Raji (cell line): ENCODE data around the gene PLEKHA7.

Experiments
- POLR2A ChIP-seq: IDR thresholded peaks from 2 replicates; pipeline ENCODE4 v1.6.1; 2011; ENCODE audit warnings: low read depth, low read length, control low read depth; ENCODE audit not compliant: insufficient read depth

PLEKHA7 gene

DNA sequence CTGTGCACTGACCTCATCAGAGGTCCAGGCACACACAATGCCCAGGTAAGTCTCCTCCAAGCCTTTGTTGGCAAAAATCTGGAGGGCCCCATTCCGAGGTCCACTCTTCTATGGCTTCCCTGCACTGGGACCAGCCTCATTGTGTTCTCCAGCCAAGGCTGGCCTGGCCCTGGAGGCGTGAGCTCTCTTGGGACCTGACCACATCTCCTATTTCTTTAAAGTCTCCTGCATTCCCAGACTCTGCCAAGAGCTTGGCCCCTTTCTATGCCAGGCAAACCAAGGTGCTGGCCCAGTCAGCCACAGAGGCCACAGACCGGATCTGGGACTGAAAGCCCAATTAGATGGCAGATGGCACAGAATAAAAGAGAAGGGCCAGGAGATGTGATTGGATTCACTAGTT, 220.7 kb downstream of the PLEKHA7 start:
- TF ChIP-seq POLR2A = no peak

- TF ChIP-seq POLR2A = no peak
Observed at GRCh38 chr11:16793009-16793408, 221.2 kb downstream of the PLEKHA7 start.

DNA sequence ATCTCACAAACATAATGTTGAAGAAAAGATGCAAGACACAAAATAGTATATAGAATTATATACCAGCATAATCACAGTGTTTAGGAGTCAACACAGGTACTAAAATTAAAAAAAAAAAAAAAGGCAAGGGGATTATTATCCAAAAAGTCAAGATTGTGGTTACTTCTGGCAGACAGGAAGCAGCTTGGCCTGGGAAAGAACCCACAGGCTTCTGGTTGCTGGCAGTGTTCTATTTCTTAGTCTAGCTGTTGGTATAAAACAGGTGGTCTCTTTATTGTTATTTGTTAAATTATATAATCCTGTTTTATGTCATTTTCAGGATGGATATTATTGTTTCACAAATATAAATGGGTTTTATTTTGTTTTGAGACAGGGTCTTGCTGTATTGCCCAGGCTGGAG, 221.8 kb downstream of the PLEKHA7 start:
- no peak for TF ChIP-seq POLR2A

DNA sequence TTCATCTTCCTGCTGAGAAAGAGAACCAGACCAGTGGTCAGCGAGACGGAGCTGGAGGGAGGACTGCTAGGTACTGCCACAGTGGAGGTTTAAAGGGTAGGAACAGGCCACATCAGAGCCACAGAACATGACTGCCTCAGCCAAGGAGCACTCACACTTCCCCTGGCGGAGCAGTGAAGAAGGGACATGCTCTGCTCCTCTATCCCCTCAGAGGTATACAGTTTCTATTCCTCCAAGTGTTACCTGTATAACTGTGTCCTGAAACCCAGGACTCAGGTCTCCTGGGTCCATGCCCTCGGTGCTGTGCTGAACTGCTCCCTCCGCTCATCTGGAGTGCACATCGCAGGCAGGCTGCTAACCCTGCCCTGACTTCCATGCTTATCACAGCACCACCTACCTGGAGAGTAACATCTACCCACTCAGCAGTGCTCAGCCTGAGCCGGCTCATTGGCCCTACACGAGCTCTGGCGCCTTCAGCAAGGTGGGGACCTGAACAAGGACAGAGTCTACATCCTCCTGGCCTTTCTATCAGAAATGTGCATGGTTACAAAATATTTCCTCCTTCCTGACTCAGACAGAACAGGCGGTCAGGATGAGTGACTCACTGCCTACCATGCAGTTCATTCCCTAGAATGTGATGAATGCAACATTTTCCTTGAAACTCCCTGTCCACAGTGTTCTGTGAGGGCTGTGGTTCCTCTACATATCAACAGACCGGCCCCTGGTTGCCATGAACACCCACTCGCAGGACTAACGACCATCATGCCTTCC, 222.8 kb downstream of the PLEKHA7 start:
- TF ChIP-seq POLR2A = no peak

GRCh38 chr11:16790486-16791190, 223.6 kb downstream of the PLEKHA7 start:
- no peak for TF ChIP-seq POLR2A

GRCh38 chr11:16789560-16790485, 224.4 kb downstream of the PLEKHA7 start:
- no peak for TF ChIP-seq POLR2A

GRCh38 chr11:16789063-16789420, 225.2 kb downstream of the PLEKHA7 start:
- TF ChIP-seq POLR2A = no peak

DNA sequence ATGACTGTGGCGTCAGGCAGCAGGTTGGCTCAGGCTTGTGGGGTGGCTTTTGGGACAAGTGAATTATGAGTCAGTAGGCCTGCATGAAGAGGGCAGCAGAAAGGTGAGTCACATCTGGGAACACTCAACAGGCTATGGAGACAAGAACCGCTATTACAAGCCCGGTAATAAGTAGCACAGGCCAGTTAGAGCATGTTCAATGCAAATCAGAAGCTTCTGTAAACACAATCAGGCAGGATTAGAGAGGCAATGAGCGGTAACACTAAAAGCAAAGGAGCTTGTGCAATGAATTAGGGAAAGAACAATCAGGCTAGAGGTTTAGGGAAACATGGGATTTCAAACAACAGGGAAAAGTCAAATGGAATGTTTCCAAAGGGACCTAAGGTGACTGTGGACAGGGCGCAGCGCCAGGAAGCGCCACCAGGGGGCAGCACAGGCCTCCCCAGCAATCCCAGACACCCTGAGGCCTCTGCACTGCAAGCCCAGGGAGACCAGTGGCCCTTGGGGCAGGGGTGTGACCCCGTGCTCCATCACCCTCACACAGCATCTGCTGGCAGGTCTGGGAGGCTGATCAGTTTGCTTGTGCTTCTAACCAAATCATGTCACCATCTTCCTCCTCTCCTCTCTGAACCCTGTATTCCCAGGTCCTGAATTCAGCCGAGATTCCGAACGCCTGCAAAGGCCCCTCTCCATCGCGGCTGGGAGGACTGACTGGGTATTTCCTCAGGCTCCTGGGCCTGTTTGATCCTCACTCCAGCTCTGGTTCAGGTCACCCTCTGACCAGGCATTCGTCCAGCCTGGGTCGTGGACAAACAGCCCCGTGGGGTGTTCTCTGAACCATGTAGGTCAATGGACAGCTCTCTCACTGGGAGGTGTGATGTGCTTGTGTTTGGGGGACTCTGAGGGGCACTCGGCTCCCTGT, 225.8 kb downstream of the PLEKHA7 start:
- TF ChIP-seq POLR2A = no peak

DNA sequence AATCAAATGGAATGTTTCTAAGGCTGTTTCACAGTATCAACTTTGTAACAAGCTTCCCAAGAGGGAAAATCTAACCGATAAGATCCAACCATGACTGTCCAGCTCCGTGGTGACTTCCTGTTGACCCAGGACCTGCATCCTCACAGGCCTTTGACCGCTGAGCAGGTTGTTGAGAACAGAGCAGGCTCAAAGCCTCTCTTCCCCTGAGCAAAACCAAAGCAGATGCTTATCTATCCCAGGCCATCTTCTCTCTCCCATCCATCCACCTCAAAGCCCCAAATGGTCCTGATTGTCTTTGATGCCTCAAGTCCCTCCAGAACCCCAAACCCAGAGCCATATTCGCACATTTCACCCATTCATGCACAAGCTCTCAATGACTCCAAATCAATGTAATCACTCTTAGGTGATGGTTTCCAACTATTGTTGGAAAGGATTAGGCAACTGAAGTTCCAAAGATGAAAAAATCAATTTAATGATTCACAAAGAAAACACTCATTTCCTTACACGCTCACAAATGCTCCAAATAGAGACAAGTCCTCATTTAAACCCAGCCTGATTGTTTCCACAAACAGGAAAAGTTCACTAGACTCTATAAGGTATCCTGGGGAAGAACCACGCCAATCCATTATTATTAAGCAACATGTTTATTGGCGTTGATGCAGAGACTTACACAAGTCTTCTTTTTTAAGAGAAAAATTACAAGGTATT, 227.0 kb downstream of the PLEKHA7 start:
- TF ChIP-seq POLR2A = no peak

DNA sequence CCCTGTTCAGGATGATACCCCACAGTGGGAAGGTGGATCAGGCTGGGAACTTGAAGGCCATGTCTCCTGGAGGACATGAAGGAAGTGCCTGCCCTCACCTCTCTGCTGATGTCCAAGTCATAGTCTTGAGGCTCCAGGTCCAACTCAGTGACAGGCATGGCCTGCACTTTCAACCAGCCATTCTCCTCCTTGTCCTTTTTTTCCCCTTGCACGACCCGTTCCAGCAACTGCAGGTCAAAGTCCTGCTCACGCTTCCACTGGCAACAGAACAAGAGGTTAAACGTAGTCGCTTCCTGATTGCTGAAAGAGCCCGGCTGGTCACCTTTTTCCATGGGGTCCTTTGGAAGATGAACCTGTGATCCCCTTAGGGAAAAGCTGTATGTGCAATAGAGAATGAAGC, 228.1 kb downstream of the PLEKHA7 start:
- no peak for TF ChIP-seq POLR2A

GRCh38 chr11:16785520-16786128, 228.6 kb downstream of the PLEKHA7 start:
- no peak for TF ChIP-seq POLR2A

DNA sequence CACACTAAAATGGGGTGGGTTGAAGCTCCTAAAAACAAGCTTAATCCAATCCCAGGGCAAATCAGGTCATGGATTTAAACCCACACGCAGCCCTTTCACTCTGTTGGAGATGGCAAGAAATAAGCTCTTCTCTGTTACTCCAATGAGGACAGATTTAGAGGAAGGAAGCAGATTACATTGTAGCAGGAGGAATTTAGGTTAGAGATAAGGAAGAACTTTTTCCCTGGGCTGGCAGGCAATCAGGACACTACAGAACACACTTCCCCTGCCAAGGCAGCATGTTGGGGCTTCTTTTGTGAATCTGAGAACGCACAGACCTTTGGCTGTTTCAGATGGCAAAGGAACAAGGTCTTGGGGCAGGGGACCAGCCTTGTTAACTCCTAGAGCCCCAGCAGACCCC, 229.5 kb downstream of the PLEKHA7 start:
- no peak for TF ChIP-seq POLR2A

DNA sequence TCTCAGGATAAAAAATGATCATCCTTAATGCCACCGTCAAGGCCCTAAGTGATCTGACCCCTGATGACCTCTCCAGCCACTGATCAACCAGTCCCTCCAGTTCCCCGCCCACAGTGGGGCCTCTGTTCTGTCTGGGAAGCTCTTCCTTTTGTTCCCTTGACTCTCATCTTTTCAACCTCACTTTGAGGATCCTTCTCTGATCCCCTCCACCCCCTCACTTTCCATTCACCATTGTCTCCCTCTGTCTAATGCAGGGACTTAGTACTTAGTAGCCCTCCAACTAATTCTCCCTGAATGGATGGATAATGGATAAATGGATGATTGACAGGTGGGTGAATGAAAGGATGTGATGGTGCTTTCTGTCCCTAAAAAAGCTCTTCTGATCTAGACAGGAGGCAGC, 230.1 kb downstream of the PLEKHA7 start:
- TF ChIP-seq POLR2A = no peak
